GM18951 (cell line): ENCODE data around the gene BOK.

Source experiments
- POLR2A ChIP-seq: IDR thresholded peaks from 4 replicates; pipeline ENCODE4 v1.6.1; 2011; ENCODE audit warnings: mild to moderate bottlenecking; ENCODE audit not compliant: insufficient read length, insufficient read depth; ENCODE audit errors: extremely low read depth
- in situ Hi-C: fragments of 300-500 bp; cut with MboI; formaldehyde crosslinking; loops from one replicate; pipeline ENCODE4 v1.12.0; 2022; ENCODE audit warnings: low sequenced_read_pairs, mixed read lengths, inconsistent platforms; ENCODE audit not compliant: unreplicated experiment

BOK gene

GRCh38 chr2:241599615-241600014 lies 41.1 kb downstream of the BOK start:
- in situ Hi-C loops, result no loop called here
- TF ChIP-seq POLR2A, result no peak

GRCh38 chr2:241601841-241602240 lies 43.3 kb downstream of the BOK start:
- no peak for TF ChIP-seq POLR2A
- in situ Hi-C loops, result no loop called here

- in situ Hi-C loops, result no loop called here
- no peak for TF ChIP-seq POLR2A
Observed at GRCh38 chr2:241602720-241603119, 44.2 kb downstream of the BOK start.

- in situ Hi-C loops, result no loop called here
- TF ChIP-seq POLR2A, result no peak
Observed at GRCh38 chr2:241603686-241604085, 45.1 kb downstream of the BOK start.

GRCh38 chr2:241606186-241606585 lies 47.6 kb downstream of the BOK start:
- in situ Hi-C loops, result no loop called here
- TF ChIP-seq POLR2A, result no peak

GRCh38 chr2:241607162-241607885 lies 48.8 kb downstream of the BOK start:
- in situ Hi-C loops, result no loop called here
- no peak for TF ChIP-seq POLR2A

- in situ Hi-C loops, result no loop called here
- no peak for TF ChIP-seq POLR2A
Observed at GRCh38 chr2:241608881-241609280, 50.3 kb downstream of the BOK start.

- in situ Hi-C loops, result no loop called here
- TF ChIP-seq POLR2A, result peak; percentile 48
Observed at GRCh38 chr2:241609859-241610793, 51.6 kb downstream of the BOK start.

GRCh38 chr2:241611062-241611461 lies 52.5 kb downstream of the BOK start:
- no peak for TF ChIP-seq POLR2A
- in situ Hi-C loops, result no loop called here

GRCh38 chr2:241612156-241613016 lies 53.8 kb downstream of the BOK start:
- TF ChIP-seq POLR2A, result no peak
- in situ Hi-C loops, result no loop called here

GRCh38 chr2:241613017-241613780 lies 54.7 kb downstream of the BOK start:
- TF ChIP-seq POLR2A, result no peak
- in situ Hi-C loops, result no loop called here

GRCh38 chr2:241615041-241615440 lies 56.5 kb downstream of the BOK start:
- in situ Hi-C loops, result no loop called here
- TF ChIP-seq POLR2A, result no peak
